ENCODE results near the gene SUMO3.

Gene SUMO3

GRCh38 chr21:44779417-44780136 lies 38.3 kb downstream of the SUMO3 start:
- Mint-ChIP-seq H3K27ac (no peak overlapping the region), H3K9me3 (no peaks in the 10 kb centered on the region), H3K27me3 (no peaks in the 10 kb centered on the region), H3K4me1 (ENCODE audit: low read depth) (no peaks in the 10 kb centered on the region), H3K36me3 (ENCODE audit: low read depth) (peaks cover 87% of the 10 kb centered on the region), H3K4me3 (no peak overlapping the region)
- intact Hi-C loops (cut with micrococcal nuclease): no loop called here

GRCh38 chr21:44778983-44779382 lies 38.9 kb downstream of the SUMO3 start:
- Mint-ChIP-seq H3K27ac (no peak overlapping the region), H3K9me3 (no peaks in the 10 kb centered on the region), H3K36me3 (ENCODE audit: low read depth) (peaks cover 85% of the 10 kb centered on the region), H3K4me3 (no peak overlapping the region), H3K27me3 (no peaks in the 10 kb centered on the region), H3K4me1 (ENCODE audit: low read depth) (no peaks in the 10 kb centered on the region)
- intact Hi-C loops (cut with micrococcal nuclease): no loop called here

- Mint-ChIP-seq H3K4me3 (no peak overlapping the region), H3K27ac (no peak overlapping the region), H3K27me3 (no peaks in the 10 kb centered on the region), H3K36me3 (ENCODE audit: low read depth) (peaks cover 83% of the 10 kb centered on the region), H3K4me1 (ENCODE audit: low read depth) (no peaks in the 10 kb centered on the region), H3K9me3 (no peaks in the 10 kb centered on the region)
- intact Hi-C loops (cut with micrococcal nuclease): no loop called here
Measured at GRCh38 chr21:44778499-44778911, 39.4 kb downstream of the SUMO3 start.

GRCh38 chr21:44778094-44778493 lies 39.8 kb downstream of the SUMO3 start:
- intact Hi-C loops (cut with micrococcal nuclease): no loop called here
- H3K36me3 Mint-ChIP-seq (ENCODE audit: low read depth): peaks cover 83% of the 10 kb centered on the region
- H3K4me3 Mint-ChIP-seq: no peak overlapping the region
- H3K27ac Mint-ChIP-seq: no peak overlapping the region
- no peaks in the 10 kb centered on the region for H3K4me1 Mint-ChIP-seq (ENCODE audit: low read depth)
- H3K27me3 Mint-ChIP-seq: no peaks in the 10 kb centered on the region
- no peaks in the 10 kb centered on the region for H3K9me3 Mint-ChIP-seq

GRCh38 chr21:44774972-44775371 lies 42.9 kb downstream of the SUMO3 start:
- no peaks in the 10 kb centered on the region for H3K27me3 Mint-ChIP-seq
- no peaks in the 10 kb centered on the region for H3K9me3 Mint-ChIP-seq
- H3K27ac Mint-ChIP-seq: no peak overlapping the region
- H3K4me3 Mint-ChIP-seq: no peak overlapping the region
- intact Hi-C loops (cut with micrococcal nuclease): no loop called here
- peaks cover 89% of the 10 kb centered on the region for H3K36me3 Mint-ChIP-seq (ENCODE audit: low read depth)
- no peaks in the 10 kb centered on the region for H3K4me1 Mint-ChIP-seq (ENCODE audit: low read depth)

GRCh38 chr21:44773291-44773932 lies 44.5 kb downstream of the SUMO3 start:
- no peaks in the 10 kb centered on the region for H3K27me3 Mint-ChIP-seq
- no peaks in the 10 kb centered on the region for H3K9me3 Mint-ChIP-seq
- no peak overlapping the region for H3K4me3 Mint-ChIP-seq
- H3K4me1 Mint-ChIP-seq (ENCODE audit: low read depth): no peaks in the 10 kb centered on the region
- H3K27ac Mint-ChIP-seq: no peak overlapping the region
- intact Hi-C loops (cut with micrococcal nuclease): no loop called here
- H3K36me3 Mint-ChIP-seq (ENCODE audit: low read depth): peaks cover 92% of the 10 kb centered on the region

GRCh38 chr21:44771896-44772525 lies 45.9 kb downstream of the SUMO3 start:
- Mint-ChIP-seq H3K36me3 (ENCODE audit: low read depth) (peaks cover 82% of the 10 kb centered on the region), H3K27ac (no peak overlapping the region), H3K27me3 (no peaks in the 10 kb centered on the region), H3K9me3 (no peaks in the 10 kb centered on the region), H3K4me3 (no peak overlapping the region), H3K4me1 (ENCODE audit: low read depth) (no peaks in the 10 kb centered on the region)
- intact Hi-C loops (cut with micrococcal nuclease): no loop called here

- H3K27ac Mint-ChIP-seq: no peak overlapping the region
- peaks cover 8% of the 10 kb centered on the region for H3K4me1 Mint-ChIP-seq (ENCODE audit: low read depth)
- no peaks in the 10 kb centered on the region for H3K27me3 Mint-ChIP-seq
- H3K9me3 Mint-ChIP-seq: no peaks in the 10 kb centered on the region
- peaks cover 51% of the 10 kb centered on the region for H3K36me3 Mint-ChIP-seq (ENCODE audit: low read depth)
- H3K4me3 Mint-ChIP-seq: no peak overlapping the region
- intact Hi-C loops (cut with micrococcal nuclease): no loop called here
Measured at GRCh38 chr21:44767834-44768831, 49.7 kb downstream of the SUMO3 start.

GRCh38 chr21:44766818-44767354 lies 51.0 kb downstream of the SUMO3 start:
- H3K4me3 Mint-ChIP-seq: no peak overlapping the region
- no peak overlapping the region for H3K27ac Mint-ChIP-seq

GRCh38 chr21:44766014-44766817 lies 51.6 kb downstream of the SUMO3 start:
- intact Hi-C loops (cut with micrococcal nuclease): no loop called here

More at GRCh38 chr21:44766818-44767354, 51.0 kb downstream of the SUMO3 start:
- intact Hi-C loops (cut with micrococcal nuclease): no loop called here
- Mint-ChIP-seq H3K9me3 (no peaks in the 10 kb centered on the region), H3K36me3 (ENCODE audit: low read depth) (peaks cover 39% of the 10 kb centered on the region), H3K4me1 (ENCODE audit: low read depth) (peaks cover 8% of the 10 kb centered on the region), H3K27me3 (no peaks in the 10 kb centered on the region)

GRCh38 chr21:44765231-44766013 lies 52.4 kb downstream of the SUMO3 start:
- H3K27me3 Mint-ChIP-seq: no peaks in the 10 kb centered on the region
- H3K9me3 Mint-ChIP-seq: no peaks in the 10 kb centered on the region
- H3K36me3 Mint-ChIP-seq (ENCODE audit: low read depth): peaks cover 24% of the 10 kb centered on the region
- H3K27ac Mint-ChIP-seq: no peak overlapping the region
- H3K4me1 Mint-ChIP-seq (ENCODE audit: low read depth): peaks cover 8% of the 10 kb centered on the region
- H3K4me3 Mint-ChIP-seq: no peak overlapping the region
- intact Hi-C loops (cut with micrococcal nuclease): no loop called here

More at GRCh38 chr21:44766014-44766817, 51.6 kb downstream of the SUMO3 start:
- Mint-ChIP-seq H3K27me3 (no peaks in the 10 kb centered on the region), H3K36me3 (ENCODE audit: low read depth) (peaks cover 32% of the 10 kb centered on the region), H3K4me1 (ENCODE audit: low read depth) (peaks cover 8% of the 10 kb centered on the region), H3K9me3 (no peaks in the 10 kb centered on the region), H3K4me3 (no peak overlapping the region), H3K27ac (no peak overlapping the region)
